Kidney (tissue), 14 donors: ENCODE results near the gene CALN1. TPM values are rescaled to one million over a fixed set of nuclear protein-coding genes. Genes with fewer than 3 reads are reported as not detected.

ENCODE experiments used
- DNase-seq, 5 donors: peaks; one replicate each; pipeline ENCODE4 v3.0.0-alpha.2; 2013 to 2020
- FAIRE-seq: peaks from 2 replicates; lab custom pipeline; 2012; peaks lifted over from hg19 to GRCh38; lab: Jason Lieb, UNC
- H3K27ac ChIP-seq, 2 donors: one replicate each; pipeline ENCODE4 v1.7.0; 2013; ENCODE audit warnings: low read depth in 2 of 2, low read length in 2 of 2, inconsistent platforms in 1 of 2
- H3K27me3 ChIP-seq: one replicate; pipeline ENCODE4 v1.7.1; 2013; ENCODE audit warnings: low read length, inconsistent platforms; ENCODE audit not compliant: control insufficient read depth, insufficient read depth
- H3K36me3 ChIP-seq, 3 donors: one replicate each; pipeline versions ENCODE4 v1.7.0 to v1.7.1; 2013; ENCODE audit warnings: low read length in 3 of 3, control low read depth in 1 of 3, inconsistent platforms in 1 of 3; ENCODE audit not compliant: insufficient read depth in 3 of 3, control insufficient read depth in 2 of 3
- H3K4me1 ChIP-seq, 3 donors: one replicate each; pipeline versions ENCODE4 v1.7.0 to v1.7.1; 2013; ENCODE audit warnings: low read length in 3 of 3, inconsistent platforms in 1 of 3, low read depth in 1 of 3; ENCODE audit not compliant: control insufficient read depth in 2 of 3, insufficient read depth in 2 of 3
- H3K4me3 ChIP-seq, 3 donors: one replicate each; pipeline versions ENCODE4 v1.7.0 to v1.8.1; 2013; ENCODE audit warnings: low read length in 3 of 3, control low read depth in 1 of 3, inconsistent platforms in 1 of 3
- H3K9ac ChIP-seq, 3 donors: one replicate each; pipeline versions ENCODE4 v1.7.0 to v1.7.1; 2013; ENCODE audit warnings: low read length in 3 of 3, control low read depth in 1 of 3, inconsistent platforms in 1 of 3
- H3K9me3 ChIP-seq, 3 donors: one replicate each; pipeline versions ENCODE4 v1.7.0 to v1.7.1; 2013; ENCODE audit warnings: low read length in 3 of 3, control low read depth in 1 of 3, inconsistent platforms in 1 of 3; ENCODE audit not compliant: control insufficient read depth in 2 of 3, insufficient read depth in 1 of 3
- CTCF ChIP-seq: IDR thresholded peaks from 3 replicates; pipeline ENCODE4 v1.5.1; 2012; ENCODE audit warnings: mild to moderate bottlenecking, moderate library complexity, borderline replicate concordance; ENCODE audit not compliant: insufficient read depth; ENCODE audit errors: extremely low read depth
- intact Hi-C: fragments of 100-400 bp; cut with DNase I; formaldehyde crosslinking; loops from one replicate; pipeline ENCODE4 v1.11.1; 2022
- polyA plus RNA-seq: library from polyadenylated mRNA; stranded (reverse); fragments of 350-450 nt; fragmentation: Illumina TruSeq; extraction: RNeasy Lipid Tissue Mini Kit (QIAGEN cat#74804); gene quantifications from one replicate; pipeline ENCODE4 v1.2.3, GENCODE V29; 2014; ENCODE audit warnings: low read depth, low replicate concordance; ENCODE audit not compliant: insufficient read depth
- total RNA-seq: library from RNA; stranded (reverse); fragmentation: NEBNext Ultra II Directional; extraction: Animal tissue kit (Norgen Biotek cat#: 25700); gene quantifications from one replicate; pipeline ENCODE4 v1.2.1, GENCODE V29; 2021
- donor health status: control.
- donor health status: control.
- donor health status: control.
- donor health status: control.
- donor health status: control.
- donor health status: DM: yes; HTN: yes; CAD: no.
- donor health status: Normal renal cell carcinoma (clear cell type).

CALN1 gene
- total and polyA plus RNA-seq, 2 donors from 2014 or later, result not detected

DNA sequence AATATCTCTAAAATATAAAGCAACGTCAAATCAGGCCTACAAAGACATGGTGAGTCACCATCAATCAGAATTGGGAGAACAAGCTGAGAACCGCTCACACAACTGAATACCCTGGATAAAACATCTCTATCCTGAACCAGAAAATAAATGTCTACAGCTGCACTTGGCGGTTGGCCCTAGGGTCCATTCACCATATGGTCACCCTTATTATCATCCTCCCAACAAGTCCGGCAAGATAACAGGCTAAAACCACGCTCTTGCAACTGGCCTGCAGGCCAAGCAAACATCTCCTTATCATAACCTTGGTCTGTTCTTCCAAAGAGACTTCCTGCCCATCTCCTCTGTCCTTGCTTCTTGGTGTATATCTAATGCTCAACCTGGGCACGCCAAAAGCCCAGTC lies 310.7 kb downstream of the CALN1 start:
- intact Hi-C loops, result no loop called here
- FAIRE-seq (no peak), DNase-seq (no peak)
- no peaks in the 10 kb centered on the region for H3K27me3 ChIP-seq
- no peaks in the 10 kb centered on the region for H3K4me1 ChIP-seq
- no peaks in the 10 kb centered on the region for H3K9me3 ChIP-seq
- no peak for TF ChIP-seq CTCF
- no peak overlapping the region for H3K27ac ChIP-seq
- H3K36me3 ChIP-seq, result no peaks in the 10 kb centered on the region
- no peak overlapping the region for H3K9ac ChIP-seq
- H3K4me3 ChIP-seq, result no peak overlapping the region

- intact Hi-C loops, result no loop called here
- Histone ChIP-seq H3K27me3 (no peaks in the 10 kb centered on the region), H3K4me3 (no peak overlapping the region), H3K4me1 (no peaks in the 10 kb centered on the region), H3K27ac (no peak overlapping the region), H3K9me3 (no peaks in the 10 kb centered on the region), H3K36me3 (no peaks in the 10 kb centered on the region), H3K9ac (no peak overlapping the region)
- DNase-seq (no peak), FAIRE-seq (no peak)
- TF ChIP-seq CTCF, result no peak
These were observed 312.4 kb downstream of the CALN1 start for GRCh38 chr7:72099784-72100183.

GRCh38 chr7:72098807-72099580 lies 313.1 kb downstream of the CALN1 start:
- Histone ChIP-seq H3K4me3 (no peak overlapping the region), H3K9me3 (no peaks in the 10 kb centered on the region), H3K27ac (no peak overlapping the region), H3K36me3 (no peaks in the 10 kb centered on the region), H3K4me1 (no peaks in the 10 kb centered on the region), H3K9ac (no peak overlapping the region), H3K27me3 (no peaks in the 10 kb centered on the region)
- TF ChIP-seq CTCF, result no peak
- no peak for DNase-seq
- intact Hi-C loops, result no loop called here
- no peak for FAIRE-seq

DNA sequence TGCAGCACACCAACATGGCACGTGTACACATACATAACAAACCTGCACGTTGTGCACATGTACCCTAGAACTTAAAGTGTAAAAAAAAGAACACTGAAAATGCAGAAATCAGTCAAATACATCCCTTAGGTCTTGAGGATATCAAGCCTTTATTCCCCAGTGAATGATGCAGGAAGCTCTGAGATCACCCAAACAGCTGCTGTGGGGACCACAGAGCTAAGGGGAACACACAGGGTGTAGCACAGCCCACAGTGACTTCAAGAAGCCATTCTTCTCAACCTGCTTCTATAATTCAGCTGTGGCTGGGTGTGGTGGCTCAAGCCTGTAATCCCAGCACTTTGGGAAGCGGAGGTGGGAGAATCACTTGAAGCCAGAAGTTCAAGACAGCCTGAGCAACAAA lies 314.9 kb downstream of the CALN1 start:
- FAIRE-seq (no peak), DNase-seq (no peak)
- H3K27ac ChIP-seq, result no peak overlapping the region
- H3K9ac ChIP-seq, result no peak overlapping the region
- TF ChIP-seq CTCF, result no peak
- H3K27me3 ChIP-seq, result no peaks in the 10 kb centered on the region
- intact Hi-C loops, result no loop called here
- H3K9me3 ChIP-seq, result no peaks in the 10 kb centered on the region
- H3K4me1 ChIP-seq, result no peaks in the 10 kb centered on the region
- no peaks in the 10 kb centered on the region for H3K36me3 ChIP-seq
- H3K4me3 ChIP-seq, result no peak overlapping the region
